Tibial artery (tissue), 4 donors: Measurements from ENCODE around the gene GRIP1.

Source experiments
- DNase-seq, 2 donors: peaks; one replicate each; pipeline ENCODE4 v3.0.0-alpha.2; 2019
- H3K27ac ChIP-seq, 2 donors: fragments of 200-600 bp; sonication (generic) in 1 of 2; 1 replicate in 1 of 2; 2 replicates in 1 of 2; pipeline ENCODE4 v1.5.1; 2018 to 2019; ENCODE audit warnings: mild to moderate bottlenecking in 1 of 2
- H3K27me3 ChIP-seq, 2 donors: fragments of 200-600 bp; sonication (generic) in 1 of 2; one replicate each; pipeline versions ENCODE4 v1.5.1 to v1.6.0; 2016 to 2019
- H3K36me3 ChIP-seq, 3 donors: fragments of 200-600 bp; sonication (generic) in 2 of 3; one replicate each; pipeline ENCODE4 v1.5.1; 2016 to 2019; ENCODE audit warnings: mild to moderate bottlenecking in 2 of 3
- H3K4me1 ChIP-seq, 4 donors: fragments of 200-600 bp; sonication (generic) in 2 of 4; 1 replicate in 3 of 4; 2 replicates in 1 of 4; pipeline ENCODE4 v1.5.1; 2016 to 2019
- H3K4me3 ChIP-seq, 2 donors: fragments of 200-600 bp; sonication (generic) in 1 of 2; 1 replicate in 1 of 2; 2 replicates in 1 of 2; pipeline ENCODE4 v1.5.1; 2018 to 2019; ENCODE audit warnings: mild to moderate bottlenecking in 2 of 2
- H3K9me3 ChIP-seq, 3 donors: fragments of 200-600 bp; sonication (generic) in 1 of 3; one replicate each; pipeline ENCODE4 v1.5.1; 2016 to 2019
- CTCF ChIP-seq, 2 experiments: fragments of 200-600 bp in 1 of 2; fragments of 450-650 bp in 1 of 2; IDR thresholded peaks; one replicate each; pipeline ENCODE4 v1.5.1; 2017 to 2019; ENCODE audit warnings: antibody characterized with exemption in 2 of 2, mild to moderate bottlenecking in 1 of 2, moderate library complexity in 1 of 2
- intact Hi-C: fragments of 100-400 bp; cut with DNase I; formaldehyde crosslinking; loops from one replicate; pipeline ENCODE4 v1.15.0; 2023; ENCODE audit warnings: low total_unique reads

GRIP1 gene

GRCh38 chr12:66599816-66600215, 79.1 kb downstream of the GRIP1 start:
- H3K4me1 ChIP-seq = no peaks in the 10 kb centered on the region
- no peaks in the 10 kb centered on the region for H3K36me3 ChIP-seq

GRCh38 chr12:66598608-66599007, 80.3 kb downstream of the GRIP1 start:
- Histone ChIP-seq H3K27me3 (no peaks in the 10 kb centered on the region), H3K36me3 (no peaks in the 10 kb centered on the region), H3K4me1 (no peaks in the 10 kb centered on the region), H3K27ac (no peak overlapping the region), H3K9me3 (no peaks in the 10 kb centered on the region), H3K4me3 (no peak overlapping the region)
- DNase-seq = no peak
- TF ChIP-seq CTCF (IDR thresholded peaks at IDR 0.05) = no peak
- intact Hi-C loops = no loop called here

More at GRCh38 chr12:66599816-66600215, 79.1 kb downstream of the GRIP1 start:
- H3K4me3 ChIP-seq = no peak overlapping the region
- intact Hi-C loops = no loop called here
- TF ChIP-seq CTCF (IDR thresholded peaks at IDR 0.05) = no peak
- H3K27me3 ChIP-seq = no peaks in the 10 kb centered on the region
- DNase-seq = no peak
- no peak overlapping the region for H3K27ac ChIP-seq
- H3K9me3 ChIP-seq = no peaks in the 10 kb centered on the region

GRCh38 chr12:66598079-66598478, 80.8 kb downstream of the GRIP1 start:
- H3K27ac ChIP-seq = no peak overlapping the region
- no peak overlapping the region for H3K4me3 ChIP-seq
- no peak for DNase-seq
- no peaks in the 10 kb centered on the region for H3K36me3 ChIP-seq
- intact Hi-C loops = no loop called here
- TF ChIP-seq CTCF (IDR thresholded peaks at IDR 0.05) = no peak
- H3K27me3 ChIP-seq = no peaks in the 10 kb centered on the region
- no peaks in the 10 kb centered on the region for H3K9me3 ChIP-seq
- H3K4me1 ChIP-seq = no peaks in the 10 kb centered on the region

- Histone ChIP-seq H3K27me3 (no peaks in the 10 kb centered on the region), H3K36me3 (no peaks in the 10 kb centered on the region), H3K4me3 (no peak overlapping the region), H3K4me1 (no peaks in the 10 kb centered on the region), H3K9me3 (no peaks in the 10 kb centered on the region), H3K27ac (no peak overlapping the region)
- intact Hi-C loops = no loop called here
- DNase-seq = no peak
- TF ChIP-seq CTCF (IDR thresholded peaks at IDR 0.05) = no peak
Measured at GRCh38 chr12:66596199-66596598, 82.7 kb downstream of the GRIP1 start.

- Histone ChIP-seq H3K4me3 (no peak overlapping the region), H3K36me3 (no peaks in the 10 kb centered on the region), H3K27me3 (no peaks in the 10 kb centered on the region), H3K4me1 (no peaks in the 10 kb centered on the region), H3K27ac (no peak overlapping the region), H3K9me3 (no peaks in the 10 kb centered on the region)
- intact Hi-C loops = no loop called here
- TF ChIP-seq CTCF (IDR thresholded peaks at IDR 0.05) = no peak
- no peak for DNase-seq
Measured at GRCh38 chr12:66594688-66595087, 84.2 kb downstream of the GRIP1 start.
